Osteoblast (primary cell): ENCODE data around the gene FADS2. TPM values are rescaled to one million over a fixed set of nuclear protein-coding genes. Genes with fewer than 3 reads are reported as not detected.

Experiments
- DNase-seq: peaks from one replicate; pipeline ENCODE4 v3.0.0; 2011; ENCODE audit warnings: low spot score, mixed read lengths; ENCODE audit not compliant: insufficient read length; ENCODE audit errors: missing footprints
- H2AFZ ChIP-seq: 2 replicates; pipeline ENCODE4 v1.6.0; 2011; ENCODE audit warnings: mild to moderate bottlenecking, low read length
- H3K27ac ChIP-seq: 2 replicates; pipeline ENCODE4 v1.5.1; 2011; ENCODE audit warnings: mild to moderate bottlenecking, low read depth, low read length, moderate library complexity
- H3K27me3 ChIP-seq: 2 replicates; pipeline ENCODE4 v1.6.0; 2012; ENCODE audit warnings: mild to moderate bottlenecking, control low read depth, inconsistent platforms, low read length, moderate library complexity; ENCODE audit not compliant: insufficient read depth
- H3K36me3 ChIP-seq: 2 replicates; pipeline ENCODE4 v1.5.1; 2011; ENCODE audit warnings: mild to moderate bottlenecking, low read length, control low read depth, moderate library complexity; ENCODE audit not compliant: insufficient read depth
- H3K4me1 ChIP-seq: 2 replicates; pipeline ENCODE4 v1.5.1; 2011; ENCODE audit warnings: mild to moderate bottlenecking, low read length, control low read depth, moderate library complexity; ENCODE audit not compliant: insufficient read depth
- H3K4me2 ChIP-seq: 2 replicates; pipeline ENCODE4 v1.6.0; 2011; ENCODE audit warnings: mild to moderate bottlenecking, low read length; ENCODE audit not compliant: insufficient read depth
- H3K4me3 ChIP-seq: fragments of 200-600 bp; sonication (generic); 3 replicates; pipeline ENCODE4 v1.5.1; 2012; ENCODE audit warnings: mild to moderate bottlenecking, low read length, inconsistent platforms; ENCODE audit not compliant: insufficient read depth
- H3K79me2 ChIP-seq: 2 replicates; pipeline ENCODE4 v1.6.0; 2012; ENCODE audit warnings: mild to moderate bottlenecking, low read length, control low read depth, inconsistent platforms; ENCODE audit not compliant: insufficient read depth
- H3K9me3 ChIP-seq: 2 replicates; pipeline ENCODE4 v1.5.1; 2011; ENCODE audit warnings: low read depth, low read length, control low read depth
- H4K20me1 ChIP-seq: 2 replicates; pipeline ENCODE4 v1.6.0; 2012; ENCODE audit warnings: mild to moderate bottlenecking, low read length, control low read depth; ENCODE audit not compliant: insufficient read depth
- total RNA-seq: library from RNA; depleted of rRNA; stranded (reverse); fragments of >200 nt; gene quantifications from 2 replicates; pipeline ENCODE4 v1.2.3, GENCODE V29; 2012
- TF ChIP-seq, protein P1 (sequence below): IDR thresholded peaks from 2 replicates; pipeline ENCODE4 v1.5.1; 2011; ENCODE audit warnings: mild to moderate bottlenecking, low read depth, low read length, moderate library complexity; ENCODE audit errors: extremely low read depth

The FADS2 gene
- total RNA-seq, 1 donor = 275 TPM

GRCh38 chr11:61907282-61907681, 79.2 kb downstream of the FADS2 start:
- Histone ChIP-seq H3K4me2 (no peak overlapping the region), H3K79me2 (no peaks in the 10 kb centered on the region), H2AFZ (no peak overlapping the region), H3K4me3 (no peak overlapping the region), H3K27ac (no peak overlapping the region), H3K27me3 (no peaks in the 10 kb centered on the region), H4K20me1 (peaks cover 3% of the 10 kb centered on the region), H3K36me3 (no peaks in the 10 kb centered on the region), H3K4me1 (no peaks in the 10 kb centered on the region), H3K9me3 (no peaks in the 10 kb centered on the region)
- TF ChIP-seq, protein P1, sequence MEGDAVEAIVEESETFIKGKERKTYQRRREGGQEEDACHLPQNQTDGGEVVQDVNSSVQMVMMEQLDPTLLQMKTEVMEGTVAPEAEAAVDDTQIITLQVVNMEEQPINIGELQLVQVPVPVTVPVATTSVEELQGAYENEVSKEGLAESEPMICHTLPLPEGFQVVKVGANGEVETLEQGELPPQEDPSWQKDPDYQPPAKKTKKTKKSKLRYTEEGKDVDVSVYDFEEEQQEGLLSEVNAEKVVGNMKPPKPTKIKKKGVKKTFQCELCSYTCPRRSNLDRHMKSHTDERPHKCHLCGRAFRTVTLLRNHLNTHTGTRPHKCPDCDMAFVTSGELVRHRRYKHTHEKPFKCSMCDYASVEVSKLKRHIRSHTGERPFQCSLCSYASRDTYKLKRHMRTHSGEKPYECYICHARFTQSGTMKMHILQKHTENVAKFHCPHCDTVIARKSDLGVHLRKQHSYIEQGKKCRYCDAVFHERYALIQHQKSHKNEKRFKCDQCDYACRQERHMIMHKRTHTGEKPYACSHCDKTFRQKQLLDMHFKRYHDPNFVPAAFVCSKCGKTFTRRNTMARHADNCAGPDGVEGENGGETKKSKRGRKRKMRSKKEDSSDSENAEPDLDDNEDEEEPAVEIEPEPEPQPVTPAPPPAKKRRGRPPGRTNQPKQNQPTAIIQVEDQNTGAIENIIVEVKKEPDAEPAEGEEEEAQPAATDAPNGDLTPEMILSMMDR = no peak
- peak; percentile 42 for DNase-seq

- Histone ChIP-seq H3K4me2 (no peak overlapping the region), H3K79me2 (no peaks in the 10 kb centered on the region), H3K27ac (no peak overlapping the region), H3K4me1 (no peaks in the 10 kb centered on the region), H3K36me3 (no peaks in the 10 kb centered on the region), H3K27me3 (no peaks in the 10 kb centered on the region), H3K9me3 (no peaks in the 10 kb centered on the region), H3K4me3 (no peak overlapping the region), H2AFZ (no peak overlapping the region), H4K20me1 (peaks cover 3% of the 10 kb centered on the region)
- peak; percentile 84 for DNase-seq
- TF ChIP-seq, protein P1 = no peak
These were observed 80.0 kb downstream of the FADS2 start for GRCh38 chr11:61907871-61908729.

- peaks cover 3% of the 10 kb centered on the region for H4K20me1 ChIP-seq
- H3K4me2 ChIP-seq = no peak overlapping the region
- no peaks in the 10 kb centered on the region for H3K9me3 ChIP-seq
- no peak overlapping the region for H3K27ac ChIP-seq
- H3K4me1 ChIP-seq = no peaks in the 10 kb centered on the region
- no peaks in the 10 kb centered on the region for H3K27me3 ChIP-seq
- TF ChIP-seq, protein P1 = no peak
- no peak overlapping the region for H2AFZ ChIP-seq
- H3K4me3 ChIP-seq = no peak overlapping the region
- H3K36me3 ChIP-seq = no peaks in the 10 kb centered on the region
- H3K79me2 ChIP-seq = no peaks in the 10 kb centered on the region
- peak; percentile 78 for DNase-seq
These were observed 80.7 kb downstream of the FADS2 start for GRCh38 chr11:61908730-61909316.
